NOMO-1 (cell line): ENCODE data around the gene COL18A1.

Source experiments
- DNase-seq, 2 experiments: peaks; one replicate each; lab custom pipeline; 2025; ENCODE audit not compliant: unreplicated experiment in 2 of 2; lab: John Stamatoyannopoulos, UW

COL18A1 gene

GRCh38 chr21:45396620-45396995 is 8.4 kb upstream of the COL18A1 start:
- no peak for DNase-seq

- DNase-seq, result no peak
Observed at GRCh38 chr21:45397381-45397780, 7.6 kb upstream of the COL18A1 start.

DNA sequence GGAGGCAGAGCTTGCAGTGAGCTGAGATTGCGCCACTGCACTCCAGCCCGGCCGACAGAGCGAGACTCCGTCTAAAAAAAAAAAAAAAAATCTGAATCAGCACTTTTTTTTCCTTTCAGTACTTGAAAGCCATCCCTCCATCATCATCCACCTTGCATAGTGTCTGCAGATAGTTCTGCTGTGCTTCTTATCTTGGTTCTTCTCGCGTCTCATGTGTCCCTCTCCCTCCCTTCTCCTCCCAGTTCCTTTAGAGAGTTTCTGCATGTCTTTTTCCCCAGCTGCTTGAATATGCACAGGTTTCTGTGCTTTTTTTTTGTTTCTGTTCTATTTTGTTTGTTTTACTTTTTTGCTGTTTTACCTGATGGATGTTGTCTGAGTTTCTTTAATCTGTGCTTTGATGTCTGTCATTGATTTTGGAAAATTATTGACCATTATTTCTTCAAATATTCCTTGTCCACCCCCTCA is 3.9 kb upstream of the COL18A1 start:
- no peak for DNase-seq

- no peak for DNase-seq
Observed at GRCh38 chr21:45401916-45402900, 2.8 kb upstream of the COL18A1 start.

GRCh38 chr21:45403133-45403824 is 1.7 kb upstream of the COL18A1 start:
- no peak for DNase-seq

DNA sequence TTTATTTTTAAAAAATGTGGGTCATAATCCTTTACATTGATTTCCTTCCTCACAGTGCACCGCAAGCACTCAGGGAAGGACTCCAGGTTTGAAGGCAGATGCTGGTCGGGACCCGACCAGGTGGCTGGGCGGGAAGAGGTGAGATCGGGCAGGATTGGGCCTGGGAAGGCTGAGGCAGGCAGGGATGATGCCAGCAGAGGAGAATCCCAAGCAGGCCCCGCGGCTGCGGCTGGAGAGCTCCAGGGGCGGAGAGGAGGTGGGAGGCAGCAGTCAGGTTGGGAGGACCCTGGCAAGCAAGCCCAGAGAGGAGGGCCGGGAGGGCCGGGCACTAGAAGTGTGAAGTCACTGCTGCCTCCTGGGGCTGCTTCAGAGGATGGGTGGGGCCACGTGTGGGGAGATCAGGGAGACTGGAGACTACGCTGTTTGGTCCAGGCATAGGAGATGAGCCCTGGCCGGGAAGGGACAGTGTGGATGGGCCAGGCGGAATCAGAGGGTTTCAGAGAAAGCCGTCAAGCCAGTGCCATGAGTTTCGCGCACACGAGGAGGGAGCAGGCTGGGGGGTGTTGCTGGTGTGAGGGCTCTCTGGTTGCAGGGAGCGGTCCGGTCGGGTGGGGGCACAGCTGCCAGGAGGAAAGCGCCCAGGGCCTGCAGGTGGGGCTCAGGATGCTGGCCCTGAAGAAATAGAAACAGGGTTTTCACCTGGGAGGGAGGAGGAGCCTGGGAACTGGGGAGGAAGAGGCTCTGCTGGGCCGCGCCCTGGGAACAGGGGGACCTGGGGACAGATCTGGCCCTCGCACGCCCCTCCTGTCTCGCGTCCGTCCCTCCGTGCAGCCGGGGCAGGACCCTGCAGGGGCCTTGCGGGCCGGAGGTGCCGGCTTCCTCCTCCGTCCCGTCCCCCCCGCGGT is 888 bp upstream of the COL18A1 start:
- DNase-seq, result no peak

GRCh38 chr21:45405271-45405818 is 380 bp downstream of the COL18A1 start:
- DNase-seq, result no peak

GRCh38 chr21:45405819-45406762 is 1.1 kb downstream of the COL18A1 start:
- DNase-seq, result no peak

- DNase-seq, result no peak
Observed at GRCh38 chr21:45406801-45407628, 2.0 kb downstream of the COL18A1 start.

DNA sequence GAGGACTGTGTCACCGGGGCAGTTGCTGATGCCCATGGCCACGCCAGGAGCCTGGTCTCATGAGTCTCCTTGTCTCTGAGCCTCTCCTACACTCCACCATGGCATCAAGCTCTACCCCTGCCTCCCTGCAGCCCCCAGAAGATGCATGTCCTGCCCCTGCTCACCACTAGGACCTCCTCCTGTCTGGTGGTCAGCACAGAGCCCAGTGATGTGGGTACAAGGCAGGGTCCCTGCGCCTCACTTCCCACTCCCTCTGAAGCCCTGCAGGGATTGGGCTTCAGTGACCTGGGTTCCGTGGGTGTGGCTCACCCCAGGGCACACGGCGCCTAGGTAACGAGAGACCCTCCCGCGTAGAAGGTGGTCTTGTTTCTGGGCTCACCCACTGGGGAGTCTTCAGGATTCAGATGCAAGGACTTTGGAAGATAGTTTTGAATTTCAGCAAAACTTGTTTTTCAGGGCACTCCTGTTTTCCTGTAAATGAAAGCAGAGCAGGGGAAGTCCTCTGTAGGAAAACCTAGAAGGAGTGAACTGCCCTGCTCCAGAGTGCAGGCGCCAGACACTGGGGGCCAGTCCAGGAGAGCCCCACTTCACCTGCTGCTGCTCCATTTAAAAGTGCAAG is 2.8 kb downstream of the COL18A1 start:
- DNase-seq, result no peak

GRCh38 chr21:45408271-45408791 is 3.4 kb downstream of the COL18A1 start:
- DNase-seq, result no peak

DNA sequence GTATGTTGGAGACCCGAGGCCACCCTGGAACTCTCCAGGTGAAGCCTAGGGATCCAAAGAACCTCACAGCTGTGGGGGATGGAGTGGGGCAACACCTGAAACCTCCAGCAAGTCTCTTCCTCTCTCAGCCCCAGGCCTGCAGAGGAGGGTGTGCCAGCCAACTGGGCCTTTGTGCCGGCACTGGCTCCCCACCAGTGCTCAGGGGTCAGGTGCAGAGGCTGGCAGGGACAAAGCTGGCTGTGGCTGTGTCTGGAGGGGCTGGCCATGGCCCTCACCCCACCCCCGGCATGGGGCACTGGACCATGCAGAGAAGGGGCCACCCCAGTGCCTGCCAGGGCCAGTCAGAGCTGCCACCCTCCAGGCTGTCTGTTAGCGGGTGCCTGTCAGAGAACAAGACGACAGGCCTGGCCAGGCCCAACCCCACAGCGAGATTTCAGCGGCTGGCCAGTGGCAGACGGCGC is 3.9 kb downstream of the COL18A1 start:
- no peak for DNase-seq

DNA sequence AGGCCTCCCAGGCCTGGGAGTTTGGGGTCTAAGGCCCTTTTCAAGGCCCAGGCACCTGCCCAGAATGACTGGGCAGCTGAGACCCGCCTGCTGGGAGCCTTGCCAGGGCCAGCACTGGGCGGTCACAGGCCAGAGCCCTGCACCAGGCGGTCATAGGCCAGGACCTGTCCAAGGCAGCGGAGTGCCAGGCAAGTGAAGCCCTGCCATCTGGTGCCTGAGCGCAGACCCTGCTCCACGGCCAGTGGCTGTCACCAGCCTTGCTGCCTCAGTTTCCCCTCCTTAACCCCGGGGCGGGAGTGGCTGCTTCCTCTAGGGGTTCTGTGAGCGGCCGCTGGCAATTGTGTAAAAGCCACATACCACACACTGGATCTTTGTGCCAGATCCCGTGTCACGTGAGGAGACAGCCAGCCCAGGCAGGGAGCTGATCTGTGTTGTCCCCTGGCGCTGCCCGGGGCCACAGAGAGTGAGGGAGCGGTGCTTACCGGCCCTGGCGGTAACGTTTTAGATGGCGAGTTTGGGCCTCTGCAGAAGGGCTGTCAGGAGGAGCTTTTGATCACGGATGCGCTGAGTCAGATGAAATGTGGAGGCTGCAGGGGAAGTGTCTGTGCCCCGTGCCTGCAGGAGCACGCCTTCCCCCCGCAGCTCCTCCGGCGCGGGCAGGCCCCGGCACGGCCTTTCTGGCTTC is 4.6 kb downstream of the COL18A1 start:
- DNase-seq, result no peak

- no peak for DNase-seq
Observed at GRCh38 chr21:45410151-45410864, 5.3 kb downstream of the COL18A1 start.

GRCh38 chr21:45410865-45411809 is 6.2 kb downstream of the COL18A1 start:
- DNase-seq, result no peak
